Measurements from ENCODE around the gene OTUB2.

Gene OTUB2

DNA sequence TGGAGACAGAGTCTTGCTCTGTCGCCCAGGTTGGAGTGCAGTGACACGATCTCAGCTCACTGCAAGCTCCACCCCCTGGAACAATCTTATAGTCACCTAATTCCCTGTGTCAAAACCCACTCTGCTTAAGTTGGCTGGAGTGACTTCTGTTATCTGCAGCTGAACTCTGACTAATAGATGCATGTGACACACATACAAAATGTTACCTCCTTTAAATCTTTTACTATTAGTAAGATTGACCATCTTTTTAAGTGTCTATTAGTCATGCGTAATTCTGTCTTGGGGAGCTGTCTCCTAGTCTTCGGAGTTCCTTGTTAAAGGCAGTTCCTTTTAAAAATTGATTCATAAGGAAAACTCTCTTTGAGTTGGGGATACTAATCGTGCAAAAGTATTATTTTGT lies 62.4 kb downstream of the OTUB2 start:
- TF ChIP-seq, protein P1, sequence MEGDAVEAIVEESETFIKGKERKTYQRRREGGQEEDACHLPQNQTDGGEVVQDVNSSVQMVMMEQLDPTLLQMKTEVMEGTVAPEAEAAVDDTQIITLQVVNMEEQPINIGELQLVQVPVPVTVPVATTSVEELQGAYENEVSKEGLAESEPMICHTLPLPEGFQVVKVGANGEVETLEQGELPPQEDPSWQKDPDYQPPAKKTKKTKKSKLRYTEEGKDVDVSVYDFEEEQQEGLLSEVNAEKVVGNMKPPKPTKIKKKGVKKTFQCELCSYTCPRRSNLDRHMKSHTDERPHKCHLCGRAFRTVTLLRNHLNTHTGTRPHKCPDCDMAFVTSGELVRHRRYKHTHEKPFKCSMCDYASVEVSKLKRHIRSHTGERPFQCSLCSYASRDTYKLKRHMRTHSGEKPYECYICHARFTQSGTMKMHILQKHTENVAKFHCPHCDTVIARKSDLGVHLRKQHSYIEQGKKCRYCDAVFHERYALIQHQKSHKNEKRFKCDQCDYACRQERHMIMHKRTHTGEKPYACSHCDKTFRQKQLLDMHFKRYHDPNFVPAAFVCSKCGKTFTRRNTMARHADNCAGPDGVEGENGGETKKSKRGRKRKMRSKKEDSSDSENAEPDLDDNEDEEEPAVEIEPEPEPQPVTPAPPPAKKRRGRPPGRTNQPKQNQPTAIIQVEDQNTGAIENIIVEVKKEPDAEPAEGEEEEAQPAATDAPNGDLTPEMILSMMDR (IDR thresholded peaks at IDR 0.05; ENCODE audit: insufficient read depth, low read depth, low read length, missing control alignments), result no peak
- no peak overlapping the region for H3K4me3 ChIP-seq (ENCODE audit: low read length)
- peak; percentile 34 for DNase-seq (ENCODE audit: low read depth)

- H3K4me3 ChIP-seq (ENCODE audit: low read length), result no peak overlapping the region
- TF ChIP-seq, protein P1 (IDR thresholded peaks at IDR 0.05; ENCODE audit: insufficient read depth, low read depth, low read length, missing control alignments), result no peak
- DNase-seq (ENCODE audit: low read depth), result peak; percentile 59
Measured at GRCh38 chr14:94089479-94089878, 63.3 kb downstream of the OTUB2 start.

DNA sequence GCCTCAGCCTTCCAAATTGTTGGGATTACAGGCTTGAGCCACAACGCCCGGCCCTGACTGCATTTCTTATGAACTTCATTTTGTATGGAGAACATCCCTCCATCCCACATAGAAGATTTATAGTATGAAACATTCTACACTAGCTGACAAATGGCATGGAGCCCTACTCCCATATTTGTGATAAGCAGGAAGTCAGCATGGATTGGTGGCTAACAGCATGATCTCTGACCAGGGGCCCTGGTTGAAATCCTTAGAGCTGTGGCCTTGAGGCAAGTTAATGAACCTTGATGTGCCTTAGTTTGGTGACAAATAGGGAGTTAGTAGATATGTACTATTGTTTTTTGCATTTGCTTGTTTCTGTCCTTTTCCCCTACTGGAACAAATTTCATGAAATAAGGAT lies 67.3 kb downstream of the OTUB2 start:
- DNase-seq (ENCODE audit: low read depth), result no peak
- TF ChIP-seq, protein P1 (IDR thresholded peaks at IDR 0.05; ENCODE audit: insufficient read depth, low read depth, low read length, missing control alignments), result no peak

GRCh38 chr14:94097091-94097490 lies 71.0 kb downstream of the OTUB2 start:
- TF ChIP-seq, protein P1 (IDR thresholded peaks at IDR 0.05; ENCODE audit: insufficient read depth, low read depth, low read length, missing control alignments), result no peak
- no peak overlapping the region for H3K4me3 ChIP-seq (ENCODE audit: low read length)
- no peak for DNase-seq (ENCODE audit: low read depth)

More for the DNA sequence above, 67.3 kb downstream of the OTUB2 start:
- no peak overlapping the region for H3K4me3 ChIP-seq (ENCODE audit: low read length)

Data from epithelial cell of esophagus (primary cell).